HUES48 (cell line): ENCODE data around the gene FAM217B.
"Not testable (repeated sequence)": the region's sequence is repeated elsewhere in the genome, so short reads cannot be mapped to it uniquely, and the experiment has no call there.

Experiments
- H3K27ac ChIP-seq: one replicate; pipeline ENCODE4 v1.7.0; 2013; ENCODE audit warnings: low read depth, low read length, inconsistent platforms
- H3K27me3 ChIP-seq: 2 replicates; pipeline ENCODE4 v1.6.1; 2013; ENCODE audit warnings: mild to moderate bottlenecking, low read length; ENCODE audit not compliant: control insufficient read depth, insufficient read depth
- H3K36me3 ChIP-seq: 2 replicates; pipeline ENCODE4 v1.6.1; 2013; ENCODE audit warnings: low read length; ENCODE audit not compliant: control insufficient read depth, insufficient read depth
- H3K4me1 ChIP-seq: 2 replicates; pipeline ENCODE4 v1.6.1; 2013; ENCODE audit warnings: mild to moderate bottlenecking, low read length; ENCODE audit not compliant: control insufficient read depth, insufficient read depth
- H3K4me3 ChIP-seq: 2 replicates; pipeline ENCODE4 v1.5.1; 2013; ENCODE audit warnings: mild to moderate bottlenecking, low read depth, low read length
- H3K9ac ChIP-seq: 2 replicates; pipeline ENCODE4 v1.6.1; 2013; ENCODE audit warnings: mild to moderate bottlenecking, low read depth, low read length, moderate library complexity
- H3K9me3 ChIP-seq: 2 replicates; pipeline ENCODE4 v1.6.1; 2013; ENCODE audit warnings: low read length; ENCODE audit not compliant: control insufficient read depth, insufficient read depth

FAM217B gene

DNA sequence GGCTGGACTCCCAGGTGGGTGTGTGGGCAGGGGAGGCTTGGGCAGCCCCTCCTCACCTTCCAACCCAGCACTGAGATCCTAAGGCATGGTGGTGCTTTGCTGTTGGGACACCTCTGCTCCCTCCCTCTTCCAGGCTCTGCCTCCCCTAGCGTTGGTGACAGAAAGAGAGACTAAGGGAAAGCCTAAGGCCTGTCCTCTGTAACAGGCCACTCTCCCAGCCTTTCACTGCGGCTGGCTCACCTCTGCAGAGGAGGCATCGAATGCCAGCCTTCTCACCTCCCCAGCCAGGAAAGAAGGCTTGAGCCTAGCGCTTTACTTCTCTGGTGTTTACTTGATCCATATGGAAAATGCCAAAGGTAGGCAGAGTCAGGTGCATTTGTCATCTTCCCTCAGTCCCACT lies 14.5 kb downstream of the FAM217B start:
- no peaks in the 10 kb centered on the region for H3K27me3 ChIP-seq
- H3K36me3 ChIP-seq, result no peaks in the 10 kb centered on the region
- H3K4me3 ChIP-seq, result no peak overlapping the region
- no peak overlapping the region for H3K27ac ChIP-seq
- H3K4me1 ChIP-seq, result no peaks in the 10 kb centered on the region; the same call in 1 of the 2 replicates
- no peak overlapping the region for H3K9ac ChIP-seq
- H3K9me3 ChIP-seq, result no peaks in the 10 kb centered on the region

DNA sequence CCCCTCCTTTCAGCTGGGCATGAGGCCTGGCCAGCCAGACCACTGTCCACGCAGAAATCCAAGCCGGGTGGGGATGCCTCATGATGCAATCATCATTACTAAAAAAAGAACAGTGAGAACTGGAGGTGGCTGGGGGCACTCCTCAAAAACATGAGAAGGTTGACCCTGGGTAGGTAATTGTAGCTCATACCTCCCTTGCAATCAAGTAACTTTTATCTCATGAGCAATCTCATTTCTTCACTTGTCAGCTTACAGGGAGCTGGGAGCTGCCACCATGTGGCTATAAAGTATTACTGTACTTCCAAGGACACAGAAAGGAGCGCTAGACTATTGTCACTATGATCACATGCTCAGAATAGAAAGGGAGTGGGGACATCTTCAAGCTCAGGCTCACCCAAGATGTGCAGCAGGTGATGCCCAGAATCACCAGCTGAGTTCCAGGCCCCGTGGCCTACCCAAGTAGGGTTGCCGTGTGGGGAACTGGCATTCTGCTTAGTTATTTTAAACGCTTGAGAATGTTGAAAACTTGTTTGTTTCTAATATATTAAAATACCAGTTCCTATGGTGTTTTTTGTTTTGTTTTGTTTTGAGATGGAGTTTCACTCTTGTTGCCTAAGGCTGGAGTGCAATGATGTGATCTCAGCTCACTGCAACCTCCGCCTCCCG lies 15.1 kb downstream of the FAM217B start:
- no peaks in the 10 kb centered on the region for H3K9me3 ChIP-seq
- H3K9ac ChIP-seq, result no peak overlapping the region
- no peaks in the 10 kb centered on the region for H3K27me3 ChIP-seq
- no peaks in the 10 kb centered on the region for H3K36me3 ChIP-seq
- H3K4me1 ChIP-seq, result no peaks in the 10 kb centered on the region; the same call in 1 of the 2 replicates
- no peak overlapping the region for H3K27ac ChIP-seq
- H3K4me3 ChIP-seq, result no peak overlapping the region

DNA sequence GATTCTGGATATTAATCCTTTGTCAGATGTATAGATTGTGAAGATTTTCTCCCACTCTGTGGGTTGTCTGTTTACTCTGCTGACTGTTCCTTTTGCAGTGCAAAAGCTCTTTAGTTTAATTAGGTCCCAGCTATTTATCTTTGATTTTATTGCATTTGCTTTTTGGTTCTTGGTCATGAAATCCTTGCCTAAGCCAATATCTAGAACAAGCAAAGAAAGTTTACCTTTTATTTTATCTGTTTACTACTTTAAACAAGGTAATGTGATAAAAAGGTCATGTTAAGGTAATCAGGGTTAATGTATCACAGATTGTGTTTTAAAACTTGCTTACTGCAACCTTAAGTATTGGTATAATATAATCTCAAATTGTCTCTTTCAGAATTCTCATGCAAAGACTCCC lies 17.4 kb downstream of the FAM217B start:
- not testable (repeated sequence) for H3K36me3 ChIP-seq, H3K27me3 ChIP-seq, H3K4me1 ChIP-seq, H3K9me3 ChIP-seq, H3K4me3 ChIP-seq, H3K9ac ChIP-seq, H3K27ac ChIP-seq

DNA sequence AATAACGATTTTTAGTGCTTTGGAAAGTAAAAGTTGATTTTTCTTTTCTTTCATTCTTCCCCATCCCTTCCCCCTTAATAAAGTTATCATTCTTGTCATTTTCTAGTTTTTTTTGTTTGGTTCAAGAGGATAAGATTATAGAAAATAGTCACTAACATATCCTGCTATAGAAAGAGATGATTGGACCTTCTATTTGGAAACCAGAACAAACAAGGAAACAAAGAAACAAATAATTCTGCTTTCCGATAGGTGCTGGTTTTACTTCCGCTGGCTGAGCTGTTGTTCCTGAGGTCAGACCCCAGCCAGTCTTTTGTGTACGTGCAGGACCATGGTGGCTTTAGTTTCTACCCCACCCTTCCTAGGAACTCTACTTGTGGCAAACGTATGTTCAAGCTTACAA lies 17.9 kb downstream of the FAM217B start, which contains the start of gene CDH26:
Gene CDH26 (plus strand): TSS at position 301 of the 400 bp plus-strand sequence. CDS start 304 bp downstream, outside the sequence.
- H3K9me3 ChIP-seq, result no peaks in the 10 kb centered on the region
- no peak within 1 kb of the TSS for H3K27ac ChIP-seq
- no peaks in the 10 kb centered on the region for H3K36me3 ChIP-seq
- H3K4me1 ChIP-seq, result no peaks in the 10 kb centered on the region; the same call in 1 of the 2 replicates
- no peaks in the 10 kb centered on the region for H3K27me3 ChIP-seq
- no peak within 1 kb of the TSS for H3K4me3 ChIP-seq
- H3K9ac ChIP-seq, result no peak within 1 kb of the TSS

DNA sequence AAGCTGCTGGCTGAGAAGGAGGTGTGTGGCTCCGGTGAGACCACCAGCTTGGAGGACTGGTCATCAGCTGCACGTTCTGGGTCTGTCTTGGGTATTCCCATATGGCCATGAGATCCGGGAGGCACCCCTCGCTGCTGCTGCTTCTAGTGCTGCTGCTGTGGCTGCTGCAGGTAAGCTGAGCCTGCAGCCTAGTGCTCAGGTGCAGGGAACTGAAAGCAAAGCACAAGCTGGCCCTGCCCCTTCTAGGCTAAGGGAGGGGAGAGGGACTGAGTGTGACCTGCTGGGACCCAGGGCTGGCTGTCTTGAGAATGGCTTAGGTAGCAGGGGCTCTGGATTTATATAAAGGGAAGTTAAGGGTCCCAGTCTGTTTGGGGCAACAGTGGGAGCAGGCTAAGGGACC lies 18.4 kb downstream of the FAM217B start:
- Histone ChIP-seq H3K9me3 (no peaks in the 10 kb centered on the region), H3K27me3 (no peaks in the 10 kb centered on the region), H3K27ac (no peak overlapping the region), H3K36me3 (no peaks in the 10 kb centered on the region), H3K4me3 (no peak overlapping the region), H3K9ac (no peak overlapping the region), H3K4me1 (no peaks in the 10 kb centered on the region; the same call in 1 of the 2 replicates)

DNA sequence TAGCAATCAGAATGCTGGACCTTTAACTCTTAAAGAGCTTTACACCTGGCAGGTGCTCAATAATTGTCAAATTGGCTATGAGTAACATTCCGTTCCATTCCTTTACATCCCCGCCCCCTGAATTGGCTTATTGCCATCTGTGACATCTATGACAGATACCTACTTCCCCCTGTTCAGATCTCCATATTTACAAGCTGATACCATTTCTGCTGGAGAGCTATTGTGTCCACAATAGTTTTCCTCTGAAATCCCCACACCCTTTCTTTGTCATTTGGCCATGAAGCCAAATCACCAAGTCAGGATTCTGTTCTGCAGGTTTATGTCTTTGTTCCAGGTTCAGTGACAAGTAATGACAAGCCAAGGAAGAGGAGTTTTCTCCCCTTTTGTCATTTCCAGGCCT lies 21.2 kb downstream of the FAM217B start:
- no peaks in the 10 kb centered on the region for H3K27me3 ChIP-seq
- no peak overlapping the region for H3K4me3 ChIP-seq
- H3K4me1 ChIP-seq, result no peaks in the 10 kb centered on the region; the same call in 1 of the 2 replicates
- H3K9me3 ChIP-seq, result no peaks in the 10 kb centered on the region
- H3K9ac ChIP-seq, result no peak overlapping the region
- H3K27ac ChIP-seq, result no peak overlapping the region
- H3K36me3 ChIP-seq, result no peaks in the 10 kb centered on the region

DNA sequence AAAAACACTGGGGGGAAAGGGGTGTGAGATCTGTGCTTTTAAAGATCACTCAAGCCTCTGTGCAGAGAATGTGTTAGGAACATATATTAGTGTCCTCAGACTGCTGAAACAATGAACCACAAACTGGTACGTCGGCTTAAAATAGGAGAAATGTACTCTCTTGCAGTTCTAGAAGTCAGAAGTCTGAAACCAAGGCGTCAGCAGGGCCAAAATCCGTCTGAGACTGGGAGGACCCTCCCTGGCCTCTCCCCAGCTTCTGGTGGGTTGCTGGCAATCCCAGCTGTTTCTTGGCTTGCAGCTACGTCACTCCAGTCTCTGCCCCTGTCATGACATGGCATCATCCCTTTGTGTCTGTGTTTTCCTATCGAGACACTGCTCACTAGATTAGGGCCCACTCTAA lies 22.0 kb downstream of the FAM217B start:
- H3K4me3 ChIP-seq, result no peak overlapping the region
- no peak overlapping the region for H3K9ac ChIP-seq
- no peaks in the 10 kb centered on the region for H3K36me3 ChIP-seq
- H3K27ac ChIP-seq, result no peak overlapping the region
- H3K27me3 ChIP-seq, result no peaks in the 10 kb centered on the region
- H3K9me3 ChIP-seq, result no peaks in the 10 kb centered on the region
- no peaks in the 10 kb centered on the region; the same call in 1 of the 2 replicates for H3K4me1 ChIP-seq

DNA sequence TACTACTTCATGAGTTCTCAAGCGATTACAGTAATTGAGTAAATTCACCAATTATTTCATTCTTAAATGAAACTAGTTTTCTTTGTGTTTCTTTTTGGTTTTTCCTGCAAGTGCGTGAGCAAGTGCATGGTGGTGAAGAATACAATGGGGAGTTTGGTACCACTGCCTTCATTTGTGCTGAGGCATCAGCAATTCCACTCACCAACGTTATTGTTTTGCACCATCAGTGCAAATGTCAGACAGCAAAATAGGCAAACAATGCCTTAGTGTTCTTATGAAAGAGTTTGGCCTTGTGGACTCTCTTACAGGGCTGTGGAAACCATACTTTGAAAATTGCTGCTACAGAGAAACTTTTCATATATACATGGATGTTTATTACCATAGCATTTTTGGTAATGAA lies 26.2 kb downstream of the FAM217B start:
- no peaks in the 10 kb centered on the region for H3K36me3 ChIP-seq
- H3K9ac ChIP-seq, result no peak overlapping the region
- no peak overlapping the region for H3K4me3 ChIP-seq
- no peaks in the 10 kb centered on the region for H3K4me1 ChIP-seq
- no peak overlapping the region for H3K27ac ChIP-seq
- no peaks in the 10 kb centered on the region for H3K27me3 ChIP-seq
- H3K9me3 ChIP-seq, result no peaks in the 10 kb centered on the region

DNA sequence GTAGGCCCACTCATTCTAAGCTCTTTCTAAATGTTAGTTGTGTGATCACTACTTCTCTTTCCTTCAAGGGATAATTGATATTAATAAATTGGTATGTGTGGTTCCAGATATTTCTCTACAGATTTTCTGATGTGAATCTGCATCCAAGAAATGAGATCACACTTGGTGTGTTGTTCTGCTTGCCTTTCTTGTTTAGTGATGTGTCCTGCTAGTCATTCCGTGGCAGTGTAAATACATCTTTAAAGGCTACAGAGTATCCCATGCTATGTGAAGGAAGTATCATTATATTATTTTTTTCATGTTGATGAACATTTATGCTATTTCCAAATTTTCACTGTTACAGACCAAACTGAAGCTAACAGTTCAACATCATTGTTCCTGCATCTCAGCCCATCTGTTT lies 31.2 kb downstream of the FAM217B start:
- H3K27me3 ChIP-seq, result no peaks in the 10 kb centered on the region
- H3K9me3 ChIP-seq, result no peaks in the 10 kb centered on the region
- no peak overlapping the region for H3K9ac ChIP-seq
- no peak overlapping the region for H3K4me3 ChIP-seq
- H3K27ac ChIP-seq, result no peak overlapping the region
- H3K36me3 ChIP-seq, result no peaks in the 10 kb centered on the region
- H3K4me1 ChIP-seq, result no peaks in the 10 kb centered on the region

DNA sequence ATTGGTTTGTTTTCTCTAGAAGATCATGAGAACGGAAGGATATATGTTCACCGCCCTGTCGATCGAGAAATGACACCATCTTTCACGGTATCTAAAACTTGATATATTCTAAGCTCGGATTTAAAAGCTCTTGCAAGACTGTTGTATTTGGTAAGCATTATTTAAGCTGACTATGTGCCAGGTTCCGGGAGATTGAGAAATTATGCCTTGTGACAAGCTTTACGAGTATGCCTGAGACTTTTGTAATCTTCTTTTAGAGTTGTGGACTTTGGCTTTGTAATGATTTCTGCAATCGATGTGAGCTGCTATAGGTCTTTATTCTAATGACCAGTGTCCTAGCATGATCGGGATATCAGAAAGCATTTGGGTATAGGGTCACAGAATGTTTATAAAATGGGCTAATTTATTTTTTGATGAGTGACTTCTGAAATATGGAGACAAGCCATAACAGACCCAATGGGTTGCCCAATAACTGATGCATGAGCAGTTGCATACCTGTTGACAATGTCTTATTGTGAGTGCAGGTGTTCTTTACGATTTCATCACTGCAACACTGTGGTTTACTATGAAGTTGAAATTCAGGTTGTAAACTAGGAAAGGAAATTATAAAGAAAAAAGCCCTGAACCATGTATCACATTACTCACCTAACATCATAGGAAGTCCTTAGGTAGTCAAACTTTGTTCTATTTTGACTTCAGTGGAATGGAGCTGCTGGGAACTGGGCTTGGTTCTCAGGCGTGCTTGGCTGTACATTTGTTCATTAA lies 32.0 kb downstream of the FAM217B start:
- Histone ChIP-seq H3K4me3 (no peak overlapping the region), H3K9me3 (no peaks in the 10 kb centered on the region), H3K36me3 (no peaks in the 10 kb centered on the region), H3K27ac (no peak overlapping the region), H3K9ac (no peak overlapping the region), H3K4me1 (no peaks in the 10 kb centered on the region), H3K27me3 (no peaks in the 10 kb centered on the region)

DNA sequence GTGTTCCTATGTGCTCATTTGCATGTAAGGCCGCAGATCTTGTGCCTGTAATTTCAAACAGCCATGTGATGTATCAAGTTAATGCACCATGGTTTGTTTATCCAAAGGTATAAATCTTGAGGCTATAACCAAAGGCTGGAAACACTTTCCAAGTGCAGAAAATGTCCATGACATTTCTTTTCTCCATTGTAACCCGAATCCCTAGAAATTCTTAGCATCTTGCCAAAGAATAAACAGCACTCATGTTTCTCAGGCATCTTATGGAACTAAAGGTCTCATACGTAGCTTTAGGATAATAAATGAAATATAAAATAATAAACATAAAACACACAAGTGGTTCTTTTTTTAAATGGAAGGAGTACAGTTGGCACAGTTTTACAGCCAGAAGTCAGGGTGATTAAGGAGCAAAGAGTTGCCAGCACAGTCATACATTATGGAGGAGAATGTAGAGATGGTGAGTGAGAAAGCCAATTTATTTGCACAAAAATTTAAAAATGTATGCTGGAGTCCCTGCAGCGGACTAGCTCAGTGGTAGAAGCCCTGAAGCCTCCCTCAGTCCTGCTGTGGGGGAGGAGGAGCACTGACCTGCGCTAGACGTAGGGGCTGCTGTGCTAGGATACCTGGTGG lies 36.1 kb downstream of the FAM217B start:
- H3K27ac ChIP-seq, result no peak overlapping the region
- H3K4me3 ChIP-seq, result no peak overlapping the region
- H3K9me3 ChIP-seq, result no peaks in the 10 kb centered on the region
- H3K4me1 ChIP-seq, result no peaks in the 10 kb centered on the region
- H3K27me3 ChIP-seq, result no peaks in the 10 kb centered on the region
- no peak overlapping the region for H3K9ac ChIP-seq
- no peaks in the 10 kb centered on the region for H3K36me3 ChIP-seq
